Sigmoid colon (tissue), 4 donors: ENCODE results near the gene TRMT2B.

Experiments
- EP300 ChIP-seq, 4 donors: sonication (generic); formaldehyde crosslinking; IDR thresholded peaks; one replicate each; pipeline ENCODE4 v1.6.1; 2017; ENCODE audit warnings: antibody characterized with exemption in 4 of 4
- POLR2A ChIP-seq, 2 donors: fragments of 450-650 bp; IDR thresholded peaks; one replicate each; pipeline ENCODE4 v1.6.1; 2016; ENCODE audit warnings: antibody characterized with exemption in 2 of 2, mild to moderate bottlenecking in 2 of 2, moderate library complexity in 2 of 2
- POLR2AphosphoS5 ChIP-seq, 4 donors: sonication (generic); formaldehyde crosslinking; IDR thresholded peaks; one replicate each; pipeline ENCODE4 v1.6.1; 2017; ENCODE audit warnings: antibody characterized with exemption in 4 of 4
- TF ChIP-seq, protein P1 (sequence below), 4 experiments: fragments of 450-650 bp in 3 of 4; fragments of 200-600 bp in 1 of 4; IDR thresholded peaks; one replicate each; pipeline ENCODE4 v1.5.1; 2016 to 2019; ENCODE audit warnings: antibody characterized with exemption in 4 of 4, mild to moderate bottlenecking in 3 of 4, moderate library complexity in 2 of 4

DNA sequence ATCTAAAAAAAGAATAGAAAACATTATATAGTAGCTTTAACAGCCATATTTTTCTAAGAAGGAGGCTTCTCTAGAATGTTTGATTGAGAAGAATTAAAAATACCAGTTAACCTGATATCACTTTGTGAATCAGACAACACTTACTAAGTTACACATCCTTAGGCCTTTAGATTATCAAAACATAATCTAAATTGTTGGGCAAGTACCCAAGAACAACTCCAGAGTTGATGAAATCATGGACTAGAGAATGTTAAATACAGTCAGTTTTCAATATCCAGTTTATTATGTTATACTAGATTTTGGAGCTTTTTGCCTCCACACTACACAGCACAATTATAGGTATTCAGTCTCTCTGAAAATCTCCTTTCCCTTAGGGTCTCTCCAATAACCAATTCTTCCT, 42.8 kb downstream of the TRMT2B start:
- TF ChIP-seq, protein P1, sequence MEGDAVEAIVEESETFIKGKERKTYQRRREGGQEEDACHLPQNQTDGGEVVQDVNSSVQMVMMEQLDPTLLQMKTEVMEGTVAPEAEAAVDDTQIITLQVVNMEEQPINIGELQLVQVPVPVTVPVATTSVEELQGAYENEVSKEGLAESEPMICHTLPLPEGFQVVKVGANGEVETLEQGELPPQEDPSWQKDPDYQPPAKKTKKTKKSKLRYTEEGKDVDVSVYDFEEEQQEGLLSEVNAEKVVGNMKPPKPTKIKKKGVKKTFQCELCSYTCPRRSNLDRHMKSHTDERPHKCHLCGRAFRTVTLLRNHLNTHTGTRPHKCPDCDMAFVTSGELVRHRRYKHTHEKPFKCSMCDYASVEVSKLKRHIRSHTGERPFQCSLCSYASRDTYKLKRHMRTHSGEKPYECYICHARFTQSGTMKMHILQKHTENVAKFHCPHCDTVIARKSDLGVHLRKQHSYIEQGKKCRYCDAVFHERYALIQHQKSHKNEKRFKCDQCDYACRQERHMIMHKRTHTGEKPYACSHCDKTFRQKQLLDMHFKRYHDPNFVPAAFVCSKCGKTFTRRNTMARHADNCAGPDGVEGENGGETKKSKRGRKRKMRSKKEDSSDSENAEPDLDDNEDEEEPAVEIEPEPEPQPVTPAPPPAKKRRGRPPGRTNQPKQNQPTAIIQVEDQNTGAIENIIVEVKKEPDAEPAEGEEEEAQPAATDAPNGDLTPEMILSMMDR (IDR thresholded peaks at IDR 0.05) = no peak
- TF ChIP-seq POLR2A (IDR thresholded peaks at IDR 0.05) (no peak), POLR2AphosphoS5 (IDR thresholded peaks at IDR 0.05) (no peak), EP300 (IDR thresholded peaks at IDR 0.05) (no peak)
